Measurements from ENCODE around the gene SHFL. TPM values are rescaled to one million over a fixed set of nuclear protein-coding genes. Genes with fewer than 3 reads are reported as not detected.

The SHFL gene
- total and polyA plus RNA-seq, 2 of the 8 experiments (the other 6 are each of a cell fraction or from before 2014, with no cell fraction given): 25.3 to 37.1 TPM

GRCh38 chr19:10109528-10109927 is 23.4 kb downstream of the SHFL start:
- Histone ChIP-seq H3K56ac (replicated peaks; ENCODE audit: insufficient read length, low read depth, low read length) (no peak overlapping the region), H2AK5ac (ENCODE audit: low read depth, low read length) (no peak overlapping the region), H3K4me1 (replicated peaks in 1 of 4; ENCODE audit: control insufficient read depth in 3 of 4, insufficient read depth in 4 of 4, low read length in 3 of 4) (peaks cover 0 to 4% (median 3%) of the 10 kb centered on the region in 4 experiments; a peak in 5 of 7 replicates), H3K4me2 (ENCODE audit: insufficient read depth in 1 of 2, low read depth in 2 of 2, low read length in 2 of 2) (no peak overlapping the region), H4K8ac (ENCODE audit: extremely low read depth, insufficient read depth, low read length) (no peak overlapping the region; the same call in 1 of the 2 replicates), H3K36me3 (ENCODE audit: control insufficient read depth in 2 of 4, insufficient read depth in 4 of 4, low read length in 3 of 4) (peaks cover 28 to 52% (median 37%) of the 10 kb centered on the region in 4 experiments), H3K9me3 (ENCODE audit: insufficient read depth in 2 of 2, low read depth in 1 of 2, low read length in 1 of 2) (no peaks in the 10 kb centered on the region), H2BK5ac (ENCODE audit: low read depth, low read length) (no peak overlapping the region), H4K20me1 (replicated peaks in 1 of 2; ENCODE audit: control insufficient read depth in 1 of 2, insufficient read depth in 2 of 2, low read length in 2 of 2) (peaks cover 8 to 27% of the 10 kb centered on the region in 2 experiments), H4K5ac (ENCODE audit: insufficient read length, low read depth, low read length) (no peak overlapping the region), H3K27ac (ENCODE audit: low read depth, low read length) (no peak overlapping the region), H2BK15ac (ENCODE audit: low read length) (no peak overlapping the region), H3K4ac (replicated peaks; ENCODE audit: insufficient read length, low read depth, low read length) (no peak overlapping the region), H3K27me3 (replicated peaks in 1 of 4; ENCODE audit: control insufficient read depth in 3 of 4, extremely low read depth in 1 of 4, insufficient read depth in 3 of 4, low read length in 3 of 4) (no peaks in the 10 kb centered on the region), H3K79me2 (ENCODE audit: control insufficient read depth in 1 of 2, insufficient read depth in 2 of 2, low read length in 2 of 2) (peaks cover 6 to 25% of the 10 kb centered on the region in 2 experiments; a peak in 3 of 4 replicates), H3K79me1 (ENCODE audit: low read depth, low read length) (peaks cover 8% of the 10 kb centered on the region; the same call in 1 of the 2 replicates), H3K23me2 (ENCODE audit: low read depth, low read length) (0 out of 2 replicates have a peak, but pooled peaks cover 4% of the 10 kb centered on the region), H4K91ac (replicated peaks; ENCODE audit: insufficient read length, low read length) (no peak overlapping the region), H2BK20ac (ENCODE audit: low read length) (no peak overlapping the region), H2AFZ (ENCODE audit: low read length) (no peak overlapping the region), H3K14ac (ENCODE audit: insufficient read length) (no peak overlapping the region), H2BK12ac (ENCODE audit: low read depth, low read length) (no peak overlapping the region), H3K9ac (replicated peaks in 1 of 4; ENCODE audit: extremely low read depth in 1 of 4, low read depth in 3 of 4, low read length in 3 of 4) (no peak overlapping the region), H2BK120ac (replicated peaks; ENCODE audit: low read depth, low read length) (no peak overlapping the region), H3K18ac (ENCODE audit: extremely low read depth, low read length) (no peak overlapping the region), H3K4me3 (ENCODE audit: extremely low read depth in 1 of 4, insufficient read depth in 2 of 4, low read depth in 3 of 4, low read length in 4 of 4) (no peak overlapping the region), H3K23ac (ENCODE audit: insufficient read length) (no peak overlapping the region)
- TF ChIP-seq, protein P1, sequence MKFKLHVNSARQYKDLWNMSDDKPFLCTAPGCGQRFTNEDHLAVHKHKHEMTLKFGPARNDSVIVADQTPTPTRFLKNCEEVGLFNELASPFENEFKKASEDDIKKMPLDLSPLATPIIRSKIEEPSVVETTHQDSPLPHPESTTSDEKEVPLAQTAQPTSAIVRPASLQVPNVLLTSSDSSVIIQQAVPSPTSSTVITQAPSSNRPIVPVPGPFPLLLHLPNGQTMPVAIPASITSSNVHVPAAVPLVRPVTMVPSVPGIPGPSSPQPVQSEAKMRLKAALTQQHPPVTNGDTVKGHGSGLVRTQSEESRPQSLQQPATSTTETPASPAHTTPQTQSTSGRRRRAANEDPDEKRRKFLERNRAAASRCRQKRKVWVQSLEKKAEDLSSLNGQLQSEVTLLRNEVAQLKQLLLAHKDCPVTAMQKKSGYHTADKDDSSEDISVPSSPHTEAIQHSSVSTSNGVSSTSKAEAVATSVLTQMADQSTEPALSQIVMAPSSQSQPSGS (IDR thresholded peaks at IDR 0.05; ENCODE audit: low read length): no peak
- TF ChIP-seq POLR2AphosphoS5 (IDR thresholded peaks at IDR 0.05; ENCODE audit: low read depth, low read length) (0 out of 2 replicates have a peak, but pooled peaks have one; percentile 30), POLR2A (IDR thresholded peaks at IDR 0.05; ENCODE audit: control extremely low read depth in 1 of 2, low read depth in 2 of 2, low read length in 2 of 2) (peak in 1 of 2 experiments; percentile 19; a peak in 1 of 3 replicates), JUN (IDR thresholded peaks at IDR 0.05; ENCODE audit: low read depth, low read length) (no peak), ZNF274 (IDR thresholded peaks at IDR 0.05; ENCODE audit: borderline replicate concordance, extremely low read depth, low read length) (no peak), CTBP2 (IDR thresholded peaks at IDR 0.05; ENCODE audit: borderline replicate concordance, insufficient read depth, insufficient read length, low read length) (no peak), KDM4A (IDR thresholded peaks at IDR 0.05; ENCODE audit: low read depth, low read length, severe bottlenecking) (no peak)
- POLR2A ChIA-PET (ENCODE audit: partially characterized antibody): interaction anchor here (0.6 to 16.9 kb wide), 11 partner anchors 16 to 287 kb away, joined by 3 to 412 read pairs (median 4); partner anchors contain the start of genes EIF3G, P2RY11 and UBL5
- DNase-seq (ENCODE audit: low read depth in 1 of 2, low spot score in 2 of 2) (no peak), FAIRE-seq (no peak)
- 95% methylated on average over 11 of the region's 14 CpGs; no CpG with 5 or more reads in 1 of the 2 experiments for WGBS, 2 experiments (ENCODE audit: extremely low coverage in 1 of 2, insufficient coverage in 1 of 2, insufficient read length in 1 of 2, insufficient replicate concordance in 2 of 2, low coverage in 1 of 2, low lambda C conversion rate in 2 of 2, missing lambda C conversion rate in 1 of 2)
- CTCF ChIA-PET (ENCODE audit: partially characterized antibody): interaction anchor here (0.6 to 5.0 kb wide), 6 partner anchors 9 to 178 kb away, joined by 3 to 42 read pairs (median 3); partner anchors contain the start of gene EIF3G
